22Rv1 (cell line): Measurements from ENCODE around the gene TLE1.

Source experiments
- H3K27ac ChIP-seq: fragments of 450-650 bp; 2 replicates; pipeline ENCODE4 v1.5.1; 2017
- ZFX ChIP-seq: fragments of 450-650 bp; IDR thresholded peaks from 2 replicates; pipeline ENCODE4 v1.6.1; 2017; ENCODE audit warnings: antibody characterized with exemption, borderline replicate concordance
- TF ChIP-seq, protein P1 (sequence below): fragments of 450-650 bp; IDR thresholded peaks from 2 replicates; pipeline ENCODE4 v1.5.1; 2017; ENCODE audit warnings: mild to moderate bottlenecking

The TLE1 gene

DNA sequence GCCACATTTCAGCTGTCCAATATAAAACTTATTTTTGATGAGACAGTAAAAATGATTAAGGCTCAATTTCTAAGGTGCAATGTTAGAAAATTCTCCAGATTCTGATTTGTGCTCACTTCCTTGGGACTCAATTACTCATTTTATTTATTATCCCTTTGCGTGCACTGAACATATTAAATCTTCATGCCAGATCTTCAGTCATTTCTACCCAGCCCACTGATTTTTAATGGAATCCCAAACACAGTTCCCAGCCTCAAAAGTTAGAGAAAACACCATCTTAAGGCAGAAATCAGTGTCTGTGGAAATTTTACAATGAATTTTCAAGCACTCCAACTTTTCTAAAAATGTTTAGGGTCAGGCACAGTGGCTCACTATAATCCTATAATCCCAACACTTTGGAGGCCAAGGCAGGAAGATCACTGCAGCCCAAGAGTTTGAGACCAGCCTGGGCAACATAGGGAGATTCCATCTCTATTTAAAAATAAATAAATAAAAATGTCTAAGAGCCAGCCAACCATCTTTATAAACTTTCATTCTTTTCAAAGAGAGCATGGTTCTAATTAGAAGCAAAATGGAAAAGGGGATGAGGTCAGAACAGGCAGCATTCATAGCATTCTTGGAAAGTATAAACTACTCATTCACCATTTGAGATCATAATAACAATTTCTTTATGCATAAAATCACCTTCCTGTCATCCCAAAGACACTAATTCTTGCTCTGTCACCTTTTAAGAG, 53.7 kb downstream of the TLE1 start:
- H3K27ac ChIP-seq = no peak overlapping the region
- no peak for TF ChIP-seq ZFX
- TF ChIP-seq, protein P1, sequence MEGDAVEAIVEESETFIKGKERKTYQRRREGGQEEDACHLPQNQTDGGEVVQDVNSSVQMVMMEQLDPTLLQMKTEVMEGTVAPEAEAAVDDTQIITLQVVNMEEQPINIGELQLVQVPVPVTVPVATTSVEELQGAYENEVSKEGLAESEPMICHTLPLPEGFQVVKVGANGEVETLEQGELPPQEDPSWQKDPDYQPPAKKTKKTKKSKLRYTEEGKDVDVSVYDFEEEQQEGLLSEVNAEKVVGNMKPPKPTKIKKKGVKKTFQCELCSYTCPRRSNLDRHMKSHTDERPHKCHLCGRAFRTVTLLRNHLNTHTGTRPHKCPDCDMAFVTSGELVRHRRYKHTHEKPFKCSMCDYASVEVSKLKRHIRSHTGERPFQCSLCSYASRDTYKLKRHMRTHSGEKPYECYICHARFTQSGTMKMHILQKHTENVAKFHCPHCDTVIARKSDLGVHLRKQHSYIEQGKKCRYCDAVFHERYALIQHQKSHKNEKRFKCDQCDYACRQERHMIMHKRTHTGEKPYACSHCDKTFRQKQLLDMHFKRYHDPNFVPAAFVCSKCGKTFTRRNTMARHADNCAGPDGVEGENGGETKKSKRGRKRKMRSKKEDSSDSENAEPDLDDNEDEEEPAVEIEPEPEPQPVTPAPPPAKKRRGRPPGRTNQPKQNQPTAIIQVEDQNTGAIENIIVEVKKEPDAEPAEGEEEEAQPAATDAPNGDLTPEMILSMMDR = no peak

DNA sequence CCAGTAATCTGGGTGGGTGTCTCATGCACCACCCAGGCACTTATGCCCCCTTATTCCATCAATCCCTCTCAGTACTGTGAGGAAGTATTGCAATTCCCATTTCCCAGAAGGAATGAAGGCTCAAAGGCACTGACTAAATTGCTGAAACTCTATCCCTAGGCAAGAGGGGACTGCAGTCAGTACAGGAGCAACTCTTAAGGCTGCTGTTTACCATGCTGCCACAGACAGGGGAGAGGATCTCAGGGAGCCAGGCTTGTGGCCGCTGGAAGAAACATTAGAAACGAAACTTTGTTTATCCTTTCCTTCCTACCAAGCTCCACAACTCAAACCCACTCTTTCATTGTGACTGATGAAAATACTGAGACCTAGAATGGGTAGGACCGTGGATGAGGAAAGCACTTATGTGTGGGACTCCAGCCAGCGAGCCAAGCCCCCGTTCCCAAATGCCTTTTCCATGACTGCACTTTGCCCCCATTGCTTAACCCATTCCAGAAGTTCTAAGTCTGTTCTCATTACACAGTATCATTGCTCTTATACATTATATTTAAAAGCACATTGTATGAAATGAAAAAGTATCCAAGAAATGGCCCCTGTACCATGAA, 54.3 kb downstream of the TLE1 start:
- TF ChIP-seq, protein P1 = no peak
- TF ChIP-seq ZFX = no peak
- H3K27ac ChIP-seq = no peak overlapping the region

DNA sequence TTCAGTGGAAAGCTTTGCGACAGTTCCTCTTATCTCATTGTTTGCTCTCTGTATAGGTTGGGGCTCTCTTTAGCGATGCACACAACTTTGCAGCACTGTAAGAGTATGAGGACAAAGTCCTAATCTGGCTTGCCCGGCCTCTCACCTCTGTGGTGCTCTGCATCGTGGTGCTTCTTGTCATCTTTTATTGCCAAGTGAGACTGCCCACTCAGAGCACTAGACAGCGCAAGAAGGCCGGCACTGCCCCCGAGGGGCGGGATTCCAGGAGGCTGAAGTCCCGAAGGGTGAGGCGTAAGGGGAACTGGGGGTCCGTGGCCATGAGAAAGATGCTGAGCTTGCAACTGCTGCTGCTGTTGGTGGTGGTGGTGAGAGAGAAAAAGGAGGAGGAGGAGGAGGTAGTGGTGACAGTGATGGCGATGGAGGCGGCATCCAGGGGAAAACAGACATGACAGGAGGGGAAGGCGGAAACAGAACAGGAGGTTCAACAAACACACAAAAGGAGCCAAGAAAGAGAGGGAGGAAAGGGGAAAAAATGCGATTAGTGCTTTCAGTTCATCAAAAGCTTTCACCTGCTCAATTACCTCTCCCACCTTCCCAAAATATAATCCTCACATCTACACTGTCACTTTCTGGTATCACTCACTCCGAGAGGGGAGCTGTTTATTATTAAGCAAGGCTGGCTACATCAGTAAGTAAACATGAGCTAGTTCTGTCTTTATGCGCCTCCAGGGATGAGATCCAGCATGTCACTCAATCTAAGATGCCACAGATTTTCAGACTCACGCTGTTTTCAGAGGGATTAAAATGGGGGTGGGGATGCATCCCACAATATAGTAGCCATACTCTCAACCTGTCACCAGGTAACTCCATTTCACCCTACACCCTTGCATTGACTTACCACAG, 55.1 kb downstream of the TLE1 start:
- TF ChIP-seq, protein P1 = no peak
- TF ChIP-seq ZFX = no peak
- no peak overlapping the region for H3K27ac ChIP-seq

DNA sequence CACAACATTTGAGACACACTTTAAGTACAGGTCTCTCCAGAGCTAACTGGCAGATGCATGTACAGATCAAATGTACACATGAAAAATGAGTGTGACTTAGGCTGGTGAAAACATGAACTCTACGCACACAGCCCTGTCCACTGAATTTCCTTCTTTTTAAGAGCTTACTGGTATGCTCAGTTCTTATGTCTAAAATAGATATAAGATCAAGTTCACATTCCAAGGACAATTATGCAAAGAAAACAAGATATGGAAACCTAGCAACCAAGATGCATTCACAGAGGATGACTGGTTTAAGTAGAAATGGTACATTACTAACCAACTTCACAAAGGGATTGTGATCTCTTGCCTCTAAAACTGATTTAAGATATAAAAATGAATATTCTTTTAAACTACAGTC, 56.7 kb downstream of the TLE1 start:
- no peak for TF ChIP-seq ZFX
- TF ChIP-seq, protein P1 = no peak
- no peak overlapping the region for H3K27ac ChIP-seq

DNA sequence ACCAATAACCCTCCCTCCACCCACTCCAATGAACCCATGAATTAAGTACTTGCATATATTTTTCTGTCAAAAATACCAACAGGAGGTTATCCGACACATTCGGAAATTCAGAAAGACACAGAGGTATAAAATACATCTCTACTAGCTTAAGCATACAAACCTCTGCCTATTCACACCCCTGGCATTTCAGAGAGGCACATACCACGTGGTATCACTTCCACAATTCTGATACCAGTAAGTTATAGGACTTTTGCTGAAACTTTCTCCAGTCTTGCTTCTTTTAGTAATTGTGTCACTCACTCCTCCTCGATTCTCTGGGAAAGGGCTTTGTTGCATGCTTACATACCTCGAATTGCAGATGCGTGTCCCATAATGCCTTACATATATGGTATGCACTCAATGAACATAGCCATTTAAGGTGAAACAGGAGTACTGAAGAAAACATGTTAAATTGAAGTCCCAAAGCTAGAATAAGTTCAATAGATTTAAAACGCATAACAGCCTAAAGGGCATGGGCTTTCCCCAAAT, 58.1 kb downstream of the TLE1 start:
- H3K27ac ChIP-seq = no peak overlapping the region
- TF ChIP-seq, protein P1 = no peak
- no peak for TF ChIP-seq ZFX

DNA sequence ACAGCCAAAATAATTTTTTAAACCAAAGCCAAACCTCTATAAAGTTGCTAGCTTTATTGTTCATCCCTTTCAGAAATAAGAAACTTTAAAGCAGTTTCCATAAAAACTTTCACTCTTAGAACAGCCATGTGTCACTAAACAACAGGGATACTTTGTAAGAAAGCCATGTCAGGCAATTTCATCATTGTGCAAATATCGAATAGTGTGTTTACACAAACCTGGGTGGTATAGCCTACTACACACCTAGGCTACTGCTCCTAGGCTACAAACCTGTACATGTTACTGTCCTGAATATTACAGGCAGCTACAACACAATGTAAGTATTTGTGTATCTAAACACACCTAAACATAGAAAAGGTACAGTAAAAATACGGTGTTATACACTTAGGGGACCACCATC, 59.9 kb downstream of the TLE1 start:
- TF ChIP-seq, protein P1 = no peak
- no peak for TF ChIP-seq ZFX
- no peak overlapping the region for H3K27ac ChIP-seq

DNA sequence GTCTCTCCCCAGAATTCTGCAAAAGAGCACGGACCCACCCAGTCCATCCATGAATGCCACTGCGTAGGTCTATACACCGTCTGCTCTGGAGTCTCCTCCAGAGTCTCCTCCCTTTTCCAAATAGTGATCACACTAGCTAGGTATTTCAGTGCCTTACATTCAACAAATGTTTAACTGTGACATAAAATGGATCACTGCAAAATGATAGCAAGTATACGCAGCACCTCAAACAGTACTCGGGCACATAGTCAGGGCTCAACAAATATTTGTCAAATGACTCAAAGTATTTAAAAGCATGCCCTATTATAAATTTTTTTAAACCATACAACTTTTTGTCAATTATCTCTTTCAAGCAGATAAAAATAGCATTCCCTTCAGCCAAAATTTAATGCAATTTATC, 60.5 kb downstream of the TLE1 start:
- no peak for TF ChIP-seq ZFX
- TF ChIP-seq, protein P1 = no peak
- H3K27ac ChIP-seq = no peak overlapping the region
